Mesothelial cell of epicardium (in vitro differentiated cells): Measurements from ENCODE around the gene CHSY3. TPM values are rescaled to one million over a fixed set of nuclear protein-coding genes. Genes with fewer than 3 reads are reported as not detected.

Source experiments
- DNase-seq, 2 experiments: peaks; one replicate each; pipeline ENCODE4 v3.0.0; 2021; ENCODE audit warnings: low spot score in 2 of 2; ENCODE audit not compliant: unreplicated experiment in 2 of 2
- H3K27ac Mint-ChIP-seq: 2 replicates; pipeline ENCODE4 v1.8.0; 2021; ENCODE audit warnings: mixed read lengths
- H3K27me3 Mint-ChIP-seq: 2 replicates; pipeline ENCODE4 v1.8.0; 2021; ENCODE audit warnings: low read depth, mixed read lengths
- H3K36me3 Mint-ChIP-seq: 2 replicates; pipeline ENCODE4 v1.8.0; 2021; ENCODE audit warnings: mixed read lengths
- H3K4me1 Mint-ChIP-seq: 2 replicates; pipeline ENCODE4 v1.8.0; 2021; ENCODE audit warnings: mixed read lengths
- H3K4me3 Mint-ChIP-seq: 2 replicates; pipeline ENCODE4 v1.8.0; 2021; ENCODE audit warnings: mild to moderate bottlenecking, moderate library complexity, mixed read lengths
- H3K9me3 Mint-ChIP-seq: 2 replicates; pipeline ENCODE4 v1.8.0; 2021; ENCODE audit warnings: mixed read lengths
- CTCF ChIP-seq: fragments of 200-600 bp; sonication (generic); IDR thresholded peaks from one replicate; pipeline ENCODE4 v1.5.0; 2021; ENCODE audit warnings: antibody characterized with exemption; ENCODE audit not compliant: unreplicated experiment
- total RNA-seq: library from RNA; stranded (reverse); gene quantifications from 3 replicates; pipeline ENCODE4 v1.2.1, GENCODE V29; 2021

Gene CHSY3
- total RNA-seq, 1 donor from 2014 or later = 4.8 TPM

- no peak for DNase-seq
- H3K27ac Mint-ChIP-seq = no peak overlapping the region
- no peak for TF ChIP-seq CTCF
- H3K27me3 Mint-ChIP-seq = no peaks in the 10 kb centered on the region
- H3K36me3 Mint-ChIP-seq = no peaks in the 10 kb centered on the region
- no peaks in the 10 kb centered on the region for H3K4me1 Mint-ChIP-seq
- peaks cover 7% of the 10 kb centered on the region for H3K9me3 Mint-ChIP-seq
- no peak overlapping the region for H3K4me3 Mint-ChIP-seq
Measured at GRCh38 chr5:129991780-129992179, 87.5 kb downstream of the CHSY3 start.

DNA sequence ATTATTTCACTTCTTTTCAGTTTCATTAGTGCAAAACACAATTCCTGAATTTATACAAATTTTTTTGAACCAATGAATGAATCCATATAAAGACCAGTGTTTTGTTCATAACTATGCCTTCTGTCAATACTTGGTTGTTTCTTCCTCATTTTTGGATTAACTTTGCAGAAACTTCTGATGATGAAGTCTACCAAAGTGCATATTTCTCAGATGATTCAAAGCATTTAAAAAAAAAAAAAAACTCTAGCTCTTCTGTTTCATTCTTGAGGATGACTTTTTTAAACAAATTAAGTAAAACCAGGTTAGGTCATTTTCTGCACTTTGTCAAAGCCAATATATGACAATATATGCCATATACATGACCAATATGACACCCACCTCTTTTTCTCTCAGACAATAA is 92.6 kb downstream of the CHSY3 start:
- Mint-ChIP-seq H3K36me3 (no peaks in the 10 kb centered on the region), H3K4me1 (no peaks in the 10 kb centered on the region), H3K27me3 (peaks cover 2% of the 10 kb centered on the region), H3K4me3 (no peak overlapping the region), H3K27ac (no peak overlapping the region), H3K9me3 (peaks cover 7% of the 10 kb centered on the region)
- no peak for DNase-seq
- no peak for TF ChIP-seq CTCF

GRCh38 chr5:130000460-130000859 is 96.2 kb downstream of the CHSY3 start:
- Mint-ChIP-seq H3K4me1 (no peaks in the 10 kb centered on the region), H3K27ac (no peak overlapping the region), H3K4me3 (no peak overlapping the region), H3K36me3 (no peaks in the 10 kb centered on the region), H3K9me3 (no peaks in the 10 kb centered on the region), H3K27me3 (peaks cover 2% of the 10 kb centered on the region)
- no peak for DNase-seq
- no peak for TF ChIP-seq CTCF

GRCh38 chr5:130002183-130002582 is 97.9 kb downstream of the CHSY3 start:
- Mint-ChIP-seq H3K27ac (no peak overlapping the region), H3K9me3 (no peaks in the 10 kb centered on the region), H3K4me3 (no peak overlapping the region), H3K36me3 (no peaks in the 10 kb centered on the region), H3K4me1 (no peaks in the 10 kb centered on the region), H3K27me3 (peaks cover 2% of the 10 kb centered on the region)
- DNase-seq = no peak
- TF ChIP-seq CTCF = no peak

DNA sequence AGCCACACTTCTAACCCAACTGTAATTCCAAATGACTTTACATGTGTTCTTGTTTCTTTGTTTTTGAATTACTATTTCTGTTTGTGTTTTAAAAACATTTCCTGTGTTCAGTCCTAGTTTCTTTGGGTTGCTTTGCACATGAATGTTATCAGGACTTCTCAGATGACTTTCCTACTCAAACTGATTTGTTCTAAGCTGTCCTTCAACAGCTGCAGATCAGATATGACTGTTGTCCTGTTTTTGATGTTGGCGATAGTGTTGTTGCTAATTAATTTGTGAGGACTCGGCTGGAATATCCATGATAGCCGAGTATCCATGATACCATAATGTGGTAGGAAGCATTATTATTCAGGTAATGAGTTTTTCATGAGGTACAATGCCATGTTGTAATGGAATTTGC is 98.6 kb downstream of the CHSY3 start:
- Mint-ChIP-seq H3K27ac (no peak overlapping the region), H3K27me3 (peaks cover 2% of the 10 kb centered on the region), H3K4me3 (no peak overlapping the region), H3K4me1 (no peaks in the 10 kb centered on the region), H3K36me3 (no peaks in the 10 kb centered on the region), H3K9me3 (no peaks in the 10 kb centered on the region)
- no peak for DNase-seq
- TF ChIP-seq CTCF = no peak

DNA sequence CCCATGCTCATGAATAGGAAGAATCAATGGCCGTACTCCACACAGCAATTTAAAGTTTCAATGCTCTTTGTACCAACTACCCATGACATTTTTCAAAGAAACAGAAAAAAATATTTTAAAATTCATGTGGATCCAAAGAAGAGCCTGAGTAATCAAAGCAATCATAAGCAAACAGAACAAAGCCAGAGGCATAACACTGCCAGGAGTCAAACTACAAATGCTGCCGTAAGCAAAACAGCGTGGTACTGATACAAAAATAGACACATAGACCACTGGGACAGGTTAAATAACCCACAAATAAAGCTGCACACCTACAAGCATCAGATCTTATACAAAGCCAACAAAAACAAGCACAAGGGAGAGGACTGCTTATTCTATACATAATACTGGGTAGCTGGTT is 107.7 kb downstream of the CHSY3 start:
- no peak overlapping the region for H3K4me3 Mint-ChIP-seq
- no peaks in the 10 kb centered on the region for H3K4me1 Mint-ChIP-seq
- no peak for TF ChIP-seq CTCF
- H3K27ac Mint-ChIP-seq = no peak overlapping the region
- no peak for DNase-seq
- no peaks in the 10 kb centered on the region for H3K27me3 Mint-ChIP-seq
- H3K9me3 Mint-ChIP-seq = peaks cover 60% of the 10 kb centered on the region
- H3K36me3 Mint-ChIP-seq = no peaks in the 10 kb centered on the region
